WTC11 (cell line): ENCODE data around the gene ANKRD53. TPM values are rescaled to one million over a fixed set of nuclear protein-coding genes. Genes with fewer than 3 reads are reported as not detected.

Source experiments
- ATAC-seq: fragments of 200-7000 bp; cut with Tn5 transposase; 2 replicates; pipeline ENCODE4 v1.10.0; 2021; ENCODE audit warnings: mild to moderate bottlenecking, moderate library complexity
- CTCF ChIA-PET: fragments of 300-600 bp; sonication (Branson Sonifier 250); formaldehyde crosslinking; loops from one replicate; lab custom pipeline; 2021; ENCODE audit warnings: antibody characterized with exemption; lab: Charles Lee
- POLR2A ChIA-PET: fragments of 350-600 bp; sonication (Branson Sonifier 250); formaldehyde crosslinking; loops from one replicate; lab custom pipeline; 2021; ENCODE audit warnings: antibody characterized with exemption; lab: Charles Lee
- DNase-seq: peaks from one replicate; pipeline ENCODE4 v3.0.0; 2021; ENCODE audit warnings: low spot score
- H3K27ac Mint-ChIP-seq: 2 replicates; pipeline ENCODE4 v1.8.0; 2021; ENCODE audit warnings: mixed read lengths
- H3K27me3 Mint-ChIP-seq: 2 replicates; pipeline ENCODE4 v1.8.0; 2021; ENCODE audit warnings: low read depth, mild to moderate bottlenecking, moderate library complexity, mixed read lengths
- H3K36me3 Mint-ChIP-seq: 2 replicates; pipeline ENCODE4 v1.8.0; 2021; ENCODE audit warnings: mixed read lengths
- H3K4me1 Mint-ChIP-seq: 2 replicates; pipeline ENCODE4 v1.8.0; 2022; ENCODE audit warnings: mixed read lengths
- H3K4me3 Mint-ChIP-seq: 2 replicates; pipeline ENCODE4 v1.8.0; 2021; ENCODE audit warnings: mild to moderate bottlenecking, moderate library complexity, mixed read lengths
- H3K9me3 Mint-ChIP-seq: 2 replicates; pipeline ENCODE4 v1.8.0; 2021; ENCODE audit warnings: mixed read lengths
- ARID4B ChIP-seq: sonication (generic); formaldehyde crosslinking; IDR thresholded peaks from 2 replicates; pipeline ENCODE4 v1.8.0; 2023; ENCODE audit warnings: missing genetic modification reagents, mild to moderate bottlenecking, borderline replicate concordance
- GRHL2 ChIP-seq: fragments of 250-450 bp; sonication (Bioruptor Pico); IDR thresholded peaks from 2 replicates; pipeline ENCODE4 v1.8.0; 2022; ENCODE audit warnings: mild to moderate bottlenecking, moderate library complexity; ENCODE audit not compliant: insufficient replicate concordance, severe bottlenecking
- KAT7 ChIP-seq: sonication (generic); formaldehyde crosslinking; IDR thresholded peaks from 2 replicates; pipeline ENCODE4 v1.8.1; 2023; ENCODE audit warnings: missing genetic modification reagents, mild to moderate bottlenecking, borderline replicate concordance
- NR3C1 ChIP-seq: sonication (generic); formaldehyde crosslinking; conservative IDR thresholded peaks from 2 replicates; pipeline ENCODE4 v1.8.1; 2023; ENCODE audit warnings: low read depth, mild to moderate bottlenecking, missing genetic modification reagents
- OVOL2 ChIP-seq: fragments of 250-450 bp; sonication (Bioruptor Pico); IDR thresholded peaks from 2 replicates; pipeline ENCODE4 v1.9.0; 2021; ENCODE audit warnings: mild to moderate bottlenecking, borderline replicate concordance
- RORB ChIP-seq: fragments of 250-450 bp; sonication (Bioruptor Pico); IDR thresholded peaks from 2 replicates; pipeline ENCODE4 v1.9.0; 2021; ENCODE audit warnings: mild to moderate bottlenecking
- SP1 ChIP-seq: sonication (generic); formaldehyde crosslinking; conservative IDR thresholded peaks from 2 replicates; pipeline ENCODE4 v1.8.1; 2022; ENCODE audit warnings: missing genetic modification reagents
- USF1 ChIP-seq: sonication (generic); formaldehyde crosslinking; IDR thresholded peaks from 2 replicates; pipeline ENCODE4 v1.8.0; 2022; ENCODE audit warnings: mild to moderate bottlenecking, missing genetic modification reagents
- ZNF138 ChIP-seq: sonication (generic); formaldehyde crosslinking; conservative IDR thresholded peaks from 2 replicates; pipeline ENCODE4 v1.8.1; 2022; ENCODE audit warnings: mild to moderate bottlenecking, moderate library complexity, missing genetic modification reagents
- ZNF232 ChIP-seq: sonication (generic); formaldehyde crosslinking; IDR thresholded peaks from 2 replicates; pipeline ENCODE4 v1.8.0; 2022; ENCODE audit warnings: mild to moderate bottlenecking, missing genetic modification reagents
- ZNF263 ChIP-seq: sonication (generic); formaldehyde crosslinking; IDR thresholded peaks from 2 replicates; pipeline ENCODE4 v1.8.1; 2022; ENCODE audit warnings: low read depth, mild to moderate bottlenecking, moderate library complexity, missing genetic modification reagents
- ZSCAN18 ChIP-seq: fragments of 250-450 bp; sonication (Bioruptor Pico); IDR thresholded peaks from 2 replicates; pipeline ENCODE4 v2.1.2; 2022; ENCODE audit warnings: mild to moderate bottlenecking, moderate library complexity
- total RNA-seq: library from RNA; stranded (reverse); gene quantifications from 3 replicates; pipeline ENCODE4 v1.2.3, GENCODE V29; 2021
- TF ChIP-seq, protein P1 (sequence below): sonication (generic); formaldehyde crosslinking; IDR thresholded peaks from 2 replicates; pipeline ENCODE4 v1.8.1; 2022; ENCODE audit warnings: low read depth, missing genetic modification reagents, borderline replicate concordance
- TF ChIP-seq, protein P2 (sequence below): sonication (generic); formaldehyde crosslinking; IDR thresholded peaks from 2 replicates; pipeline ENCODE4 v1.8.0; 2022; ENCODE audit warnings: mild to moderate bottlenecking, missing genetic modification reagents
- TF ChIP-seq, protein P3 (sequence below): sonication (generic); formaldehyde crosslinking; IDR thresholded peaks from 2 replicates; pipeline ENCODE4 v1.8.1; 2023; ENCODE audit warnings: mild to moderate bottlenecking, missing genetic modification reagents
- TF ChIP-seq, protein P4 (sequence below): sonication (generic); formaldehyde crosslinking; conservative IDR thresholded peaks from 2 replicates; pipeline ENCODE4 v1.8.1; 2022; ENCODE audit warnings: mild to moderate bottlenecking, missing genetic modification reagents
- TF ChIP-seq, protein P5 (sequence below): sonication (generic); formaldehyde crosslinking; IDR thresholded peaks from 2 replicates; pipeline ENCODE4 v1.8.0; 2023; ENCODE audit warnings: mild to moderate bottlenecking, missing genetic modification reagents
- TF ChIP-seq, protein P6 (sequence below): sonication (generic); formaldehyde crosslinking; IDR thresholded peaks from 2 replicates; pipeline ENCODE4 v1.8.1; 2023; ENCODE audit warnings: mild to moderate bottlenecking, missing genetic modification reagents, moderate library complexity
- TF ChIP-seq, protein P7 (sequence below): sonication (generic); formaldehyde crosslinking; IDR thresholded peaks from 2 replicates; pipeline ENCODE4 v1.8.1; 2023; ENCODE audit warnings: mild to moderate bottlenecking, missing genetic modification reagents, moderate library complexity

ANKRD53 gene
- total RNA-seq, 1 experiment from 2014 or later: 0.81 TPM

DNA sequence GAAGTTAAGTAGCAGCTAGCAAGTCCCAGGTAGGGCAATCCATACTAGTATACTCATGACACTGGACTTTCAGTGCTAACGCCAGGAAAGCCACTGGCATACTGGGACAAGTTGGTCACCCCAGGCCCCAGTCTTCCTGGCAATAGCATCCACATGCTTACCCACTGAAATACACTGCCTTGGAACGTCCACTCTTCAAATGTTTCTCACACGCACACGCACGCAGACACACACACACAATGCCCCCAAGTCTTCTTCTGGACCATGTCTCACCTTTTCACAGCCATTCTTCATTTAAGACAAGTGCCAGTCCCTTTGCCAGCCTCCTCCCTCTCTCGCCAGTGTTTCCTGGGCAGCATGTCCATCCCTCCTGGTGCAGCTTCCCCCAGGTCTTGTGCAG is 25.0 kb downstream of the ANKRD53 start:
- H3K4me1 Mint-ChIP-seq: peaks cover 18% of the 10 kb centered on the region
- POLR2A ChIA-PET: no interaction called here
- DNase-seq (no peak), ATAC-seq (no peak)
- no peak overlapping the region for H3K4me3 Mint-ChIP-seq
- CTCF ChIA-PET: interaction anchor here (2.9 kb wide), 1 partner anchor 19 kb away, joined by 68 read pairs; no protein-coding TSS in a partner anchor
- TF ChIP-seq, protein P1, sequence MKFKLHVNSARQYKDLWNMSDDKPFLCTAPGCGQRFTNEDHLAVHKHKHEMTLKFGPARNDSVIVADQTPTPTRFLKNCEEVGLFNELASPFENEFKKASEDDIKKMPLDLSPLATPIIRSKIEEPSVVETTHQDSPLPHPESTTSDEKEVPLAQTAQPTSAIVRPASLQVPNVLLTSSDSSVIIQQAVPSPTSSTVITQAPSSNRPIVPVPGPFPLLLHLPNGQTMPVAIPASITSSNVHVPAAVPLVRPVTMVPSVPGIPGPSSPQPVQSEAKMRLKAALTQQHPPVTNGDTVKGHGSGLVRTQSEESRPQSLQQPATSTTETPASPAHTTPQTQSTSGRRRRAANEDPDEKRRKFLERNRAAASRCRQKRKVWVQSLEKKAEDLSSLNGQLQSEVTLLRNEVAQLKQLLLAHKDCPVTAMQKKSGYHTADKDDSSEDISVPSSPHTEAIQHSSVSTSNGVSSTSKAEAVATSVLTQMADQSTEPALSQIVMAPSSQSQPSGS: no peak
- TF ChIP-seq ARID4B: no peak
- TF ChIP-seq, protein P2, sequence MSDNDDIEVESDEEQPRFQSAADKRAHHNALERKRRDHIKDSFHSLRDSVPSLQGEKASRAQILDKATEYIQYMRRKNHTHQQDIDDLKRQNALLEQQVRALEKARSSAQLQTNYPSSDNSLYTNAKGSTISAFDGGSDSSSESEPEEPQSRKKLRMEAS (CRISPR knock-in tag): no peak
- TF ChIP-seq, protein P3, sequence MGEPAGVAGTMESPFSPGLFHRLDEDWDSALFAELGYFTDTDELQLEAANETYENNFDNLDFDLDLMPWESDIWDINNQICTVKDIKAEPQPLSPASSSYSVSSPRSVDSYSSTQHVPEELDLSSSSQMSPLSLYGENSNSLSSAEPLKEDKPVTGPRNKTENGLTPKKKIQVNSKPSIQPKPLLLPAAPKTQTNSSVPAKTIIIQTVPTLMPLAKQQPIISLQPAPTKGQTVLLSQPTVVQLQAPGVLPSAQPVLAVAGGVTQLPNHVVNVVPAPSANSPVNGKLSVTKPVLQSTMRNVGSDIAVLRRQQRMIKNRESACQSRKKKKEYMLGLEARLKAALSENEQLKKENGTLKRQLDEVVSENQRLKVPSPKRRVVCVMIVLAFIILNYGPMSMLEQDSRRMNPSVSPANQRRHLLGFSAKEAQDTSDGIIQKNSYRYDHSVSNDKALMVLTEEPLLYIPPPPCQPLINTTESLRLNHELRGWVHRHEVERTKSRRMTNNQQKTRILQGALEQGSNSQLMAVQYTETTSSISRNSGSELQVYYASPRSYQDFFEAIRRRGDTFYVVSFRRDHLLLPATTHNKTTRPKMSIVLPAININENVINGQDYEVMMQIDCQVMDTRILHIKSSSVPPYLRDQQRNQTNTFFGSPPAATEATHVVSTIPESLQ (CRISPR knock-in tag): no peak
- TF ChIP-seq, protein P4, sequence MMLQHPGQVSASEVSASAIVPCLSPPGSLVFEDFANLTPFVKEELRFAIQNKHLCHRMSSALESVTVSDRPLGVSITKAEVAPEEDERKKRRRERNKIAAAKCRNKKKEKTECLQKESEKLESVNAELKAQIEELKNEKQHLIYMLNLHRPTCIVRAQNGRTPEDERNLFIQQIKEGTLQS: no peak
- no peak for TF ChIP-seq ZSCAN18
- no peak for TF ChIP-seq NR3C1 (CRISPR knock-in tag)
- TF ChIP-seq, protein P5, sequence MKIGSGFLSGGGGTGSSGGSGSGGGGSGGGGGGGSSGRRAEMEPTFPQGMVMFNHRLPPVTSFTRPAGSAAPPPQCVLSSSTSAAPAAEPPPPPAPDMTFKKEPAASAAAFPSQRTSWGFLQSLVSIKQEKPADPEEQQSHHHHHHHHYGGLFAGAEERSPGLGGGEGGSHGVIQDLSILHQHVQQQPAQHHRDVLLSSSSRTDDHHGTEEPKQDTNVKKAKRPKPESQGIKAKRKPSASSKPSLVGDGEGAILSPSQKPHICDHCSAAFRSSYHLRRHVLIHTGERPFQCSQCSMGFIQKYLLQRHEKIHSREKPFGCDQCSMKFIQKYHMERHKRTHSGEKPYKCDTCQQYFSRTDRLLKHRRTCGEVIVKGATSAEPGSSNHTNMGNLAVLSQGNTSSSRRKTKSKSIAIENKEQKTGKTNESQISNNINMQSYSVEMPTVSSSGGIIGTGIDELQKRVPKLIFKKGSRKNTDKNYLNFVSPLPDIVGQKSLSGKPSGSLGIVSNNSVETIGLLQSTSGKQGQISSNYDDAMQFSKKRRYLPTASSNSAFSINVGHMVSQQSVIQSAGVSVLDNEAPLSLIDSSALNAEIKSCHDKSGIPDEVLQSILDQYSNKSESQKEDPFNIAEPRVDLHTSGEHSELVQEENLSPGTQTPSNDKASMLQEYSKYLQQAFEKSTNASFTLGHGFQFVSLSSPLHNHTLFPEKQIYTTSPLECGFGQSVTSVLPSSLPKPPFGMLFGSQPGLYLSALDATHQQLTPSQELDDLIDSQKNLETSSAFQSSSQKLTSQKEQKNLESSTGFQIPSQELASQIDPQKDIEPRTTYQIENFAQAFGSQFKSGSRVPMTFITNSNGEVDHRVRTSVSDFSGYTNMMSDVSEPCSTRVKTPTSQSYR: no peak
- no peak for TF ChIP-seq ZNF263 (CRISPR knock-in tag)
- TF ChIP-seq ZNF232: no peak
- no peak for TF ChIP-seq OVOL2
- TF ChIP-seq, protein P6, sequence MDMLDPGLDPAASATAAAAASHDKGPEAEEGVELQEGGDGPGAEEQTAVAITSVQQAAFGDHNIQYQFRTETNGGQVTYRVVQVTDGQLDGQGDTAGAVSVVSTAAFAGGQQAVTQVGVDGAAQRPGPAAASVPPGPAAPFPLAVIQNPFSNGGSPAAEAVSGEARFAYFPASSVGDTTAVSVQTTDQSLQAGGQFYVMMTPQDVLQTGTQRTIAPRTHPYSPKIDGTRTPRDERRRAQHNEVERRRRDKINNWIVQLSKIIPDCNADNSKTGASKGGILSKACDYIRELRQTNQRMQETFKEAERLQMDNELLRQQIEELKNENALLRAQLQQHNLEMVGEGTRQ (CRISPR knock-in tag): no peak
- TF ChIP-seq GRHL2 (CRISPR knock-in tag): no peak
- no peak for TF ChIP-seq SP1 (CRISPR knock-in tag)
- TF ChIP-seq, protein P7, sequence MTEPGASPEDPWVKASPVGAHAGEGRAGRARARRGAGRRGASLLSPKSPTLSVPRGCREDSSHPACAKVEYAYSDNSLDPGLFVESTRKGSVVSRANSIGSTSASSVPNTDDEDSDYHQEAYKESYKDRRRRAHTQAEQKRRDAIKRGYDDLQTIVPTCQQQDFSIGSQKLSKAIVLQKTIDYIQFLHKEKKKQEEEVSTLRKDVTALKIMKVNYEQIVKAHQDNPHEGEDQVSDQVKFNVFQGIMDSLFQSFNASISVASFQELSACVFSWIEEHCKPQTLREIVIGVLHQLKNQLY: no peak
- TF ChIP-seq ZNF138: no peak
- TF ChIP-seq USF1 (CRISPR knock-in tag): no peak
- TF ChIP-seq RORB (CRISPR knock-in tag): no peak
- TF ChIP-seq KAT7 (CRISPR knock-in tag): no peak
- no peak overlapping the region for H3K27ac Mint-ChIP-seq
- H3K9me3 Mint-ChIP-seq: no peaks in the 10 kb centered on the region; the same call in 1 of the 2 replicates
- H3K27me3 Mint-ChIP-seq: peaks cover 31% of the 10 kb centered on the region
- H3K36me3 Mint-ChIP-seq: no peaks in the 10 kb centered on the region
